Endothelial cell (in vitro differentiated cells): ENCODE results near the gene CUEDC1. TPM values are rescaled to one million over a fixed set of nuclear protein-coding genes. Genes with fewer than 3 reads are reported as not detected.

Experiments used
- DNase-seq: peaks from one replicate; pipeline ENCODE4 v3.0.0; 2021; ENCODE audit warnings: low spot score
- H3K27ac Mint-ChIP-seq: one replicate; pipeline ENCODE4 v1.8.0; 2021; ENCODE audit warnings: mixed read lengths, inconsistent platforms; ENCODE audit not compliant: unreplicated experiment
- H3K27me3 Mint-ChIP-seq: one replicate; pipeline ENCODE4 v1.8.0; 2021; ENCODE audit warnings: mild to moderate bottlenecking, moderate library complexity, mixed read lengths, inconsistent platforms; ENCODE audit not compliant: unreplicated experiment
- H3K36me3 Mint-ChIP-seq: one replicate; pipeline ENCODE4 v1.8.0; 2021; ENCODE audit warnings: mild to moderate bottlenecking, low read depth, mixed read lengths, inconsistent platforms; ENCODE audit not compliant: unreplicated experiment
- H3K4me1 Mint-ChIP-seq: one replicate; pipeline ENCODE4 v1.8.0; 2021; ENCODE audit warnings: mild to moderate bottlenecking, mixed read lengths, inconsistent platforms; ENCODE audit not compliant: unreplicated experiment
- H3K4me3 Mint-ChIP-seq: one replicate; pipeline ENCODE4 v1.8.0; 2021; ENCODE audit warnings: mild to moderate bottlenecking, mixed read lengths, inconsistent platforms; ENCODE audit not compliant: unreplicated experiment
- H3K9me3 Mint-ChIP-seq: one replicate; pipeline ENCODE4 v1.8.0; 2021; ENCODE audit warnings: mixed read lengths, inconsistent platforms; ENCODE audit not compliant: unreplicated experiment
- total RNA-seq: library from RNA; stranded (reverse); fragmentation: NEBNext Ultra II Directional; extraction: Animal tissue kit (Norgen Biotek cat#: 25700); gene quantifications from one replicate; pipeline ENCODE4 v1.2.1, GENCODE V29; 2021; ENCODE audit not compliant: unreplicated experiment
- TF ChIP-seq, protein P1 (sequence below): fragments of 200-600 bp; sonication (generic); IDR thresholded peaks from one replicate; pipeline ENCODE4 v1.5.0; 2021; ENCODE audit warnings: antibody characterized with exemption; ENCODE audit not compliant: unreplicated experiment

The CUEDC1 gene
- total RNA-seq, 1 donor from 2014 or later, result 13.3 TPM

DNA sequence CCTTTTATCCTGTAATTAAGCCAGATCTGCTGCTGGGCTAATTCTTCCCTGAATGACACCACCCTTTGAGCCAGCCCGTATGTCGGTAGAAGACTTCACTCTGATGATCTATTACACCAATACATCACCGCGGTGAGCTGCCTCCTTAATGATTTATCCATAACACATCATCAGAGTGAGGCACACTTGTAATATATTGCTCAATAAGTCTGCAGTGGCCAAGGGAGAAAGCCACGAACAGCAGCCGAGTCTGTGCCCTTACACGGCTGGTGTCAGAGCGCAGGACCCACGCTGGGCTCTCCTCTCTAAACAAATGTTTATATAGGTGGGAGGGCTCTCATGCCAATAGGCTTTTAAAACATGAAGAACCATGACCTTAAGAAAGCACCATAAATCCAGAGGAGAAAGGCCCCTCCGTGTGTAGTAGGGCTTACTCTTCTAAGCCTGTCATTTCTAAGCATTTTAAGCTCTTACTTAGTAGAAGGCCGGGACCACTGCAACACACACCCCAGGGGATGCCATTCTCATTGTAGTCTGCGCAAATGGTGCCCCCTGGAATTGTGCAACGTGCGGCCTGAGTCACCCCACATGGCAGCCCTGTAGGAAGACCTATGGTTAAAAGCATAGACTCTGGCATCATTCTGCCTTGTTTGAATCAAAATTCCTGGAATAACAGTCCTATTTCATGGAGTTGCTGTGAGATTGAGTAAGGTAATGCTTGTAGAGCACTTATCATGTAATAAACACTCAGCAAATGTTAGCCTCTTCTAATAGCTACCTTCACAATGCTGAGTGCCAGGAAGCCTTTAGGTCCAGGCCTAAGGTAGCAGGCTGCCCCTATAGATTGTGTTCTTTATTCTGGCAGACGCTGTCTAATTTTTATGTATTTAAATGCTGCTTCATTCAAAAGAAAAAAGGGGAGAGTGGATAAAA lies 131.5 kb downstream of the CUEDC1 start:
- no peaks in the 10 kb centered on the region for H3K36me3 Mint-ChIP-seq

DNA sequence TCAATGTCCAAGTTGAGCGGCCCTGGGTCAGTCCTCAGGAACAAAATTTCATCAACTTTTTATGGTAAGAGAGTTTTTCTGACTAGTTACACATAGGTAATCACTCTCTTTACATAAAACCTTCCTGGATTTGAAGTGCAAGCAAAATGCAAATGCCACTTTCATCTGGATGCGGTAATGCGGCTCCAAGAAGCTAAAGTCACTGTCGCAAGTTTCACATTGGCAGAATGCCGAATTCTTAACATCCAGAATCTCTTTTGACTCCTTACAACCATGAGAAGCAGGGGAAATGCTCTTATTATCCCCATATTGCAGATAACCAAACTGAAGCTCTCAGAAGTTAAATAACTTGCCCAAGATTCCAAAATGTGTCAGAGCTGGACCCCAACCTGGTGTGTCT lies 135.3 kb downstream of the CUEDC1 start:
- no peaks in the 10 kb centered on the region for H3K9me3 Mint-ChIP-seq
- TF ChIP-seq, protein P1, sequence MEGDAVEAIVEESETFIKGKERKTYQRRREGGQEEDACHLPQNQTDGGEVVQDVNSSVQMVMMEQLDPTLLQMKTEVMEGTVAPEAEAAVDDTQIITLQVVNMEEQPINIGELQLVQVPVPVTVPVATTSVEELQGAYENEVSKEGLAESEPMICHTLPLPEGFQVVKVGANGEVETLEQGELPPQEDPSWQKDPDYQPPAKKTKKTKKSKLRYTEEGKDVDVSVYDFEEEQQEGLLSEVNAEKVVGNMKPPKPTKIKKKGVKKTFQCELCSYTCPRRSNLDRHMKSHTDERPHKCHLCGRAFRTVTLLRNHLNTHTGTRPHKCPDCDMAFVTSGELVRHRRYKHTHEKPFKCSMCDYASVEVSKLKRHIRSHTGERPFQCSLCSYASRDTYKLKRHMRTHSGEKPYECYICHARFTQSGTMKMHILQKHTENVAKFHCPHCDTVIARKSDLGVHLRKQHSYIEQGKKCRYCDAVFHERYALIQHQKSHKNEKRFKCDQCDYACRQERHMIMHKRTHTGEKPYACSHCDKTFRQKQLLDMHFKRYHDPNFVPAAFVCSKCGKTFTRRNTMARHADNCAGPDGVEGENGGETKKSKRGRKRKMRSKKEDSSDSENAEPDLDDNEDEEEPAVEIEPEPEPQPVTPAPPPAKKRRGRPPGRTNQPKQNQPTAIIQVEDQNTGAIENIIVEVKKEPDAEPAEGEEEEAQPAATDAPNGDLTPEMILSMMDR, result no peak
- H3K4me1 Mint-ChIP-seq, result no peaks in the 10 kb centered on the region
- H3K27ac Mint-ChIP-seq, result no peak overlapping the region
- no peaks in the 10 kb centered on the region for H3K36me3 Mint-ChIP-seq
- H3K27me3 Mint-ChIP-seq, result peaks cover 7% of the 10 kb centered on the region
- no peak overlapping the region for H3K4me3 Mint-ChIP-seq
- no peak for DNase-seq

More for the DNA sequence above, 131.5 kb downstream of the CUEDC1 start:
- Mint-ChIP-seq H3K4me3 (no peak overlapping the region), H3K27ac (no peak overlapping the region), H3K9me3 (no peaks in the 10 kb centered on the region), H3K27me3 (no peaks in the 10 kb centered on the region), H3K4me1 (no peaks in the 10 kb centered on the region)
- TF ChIP-seq, protein P1, result no peak
- DNase-seq, result no peak

DNA sequence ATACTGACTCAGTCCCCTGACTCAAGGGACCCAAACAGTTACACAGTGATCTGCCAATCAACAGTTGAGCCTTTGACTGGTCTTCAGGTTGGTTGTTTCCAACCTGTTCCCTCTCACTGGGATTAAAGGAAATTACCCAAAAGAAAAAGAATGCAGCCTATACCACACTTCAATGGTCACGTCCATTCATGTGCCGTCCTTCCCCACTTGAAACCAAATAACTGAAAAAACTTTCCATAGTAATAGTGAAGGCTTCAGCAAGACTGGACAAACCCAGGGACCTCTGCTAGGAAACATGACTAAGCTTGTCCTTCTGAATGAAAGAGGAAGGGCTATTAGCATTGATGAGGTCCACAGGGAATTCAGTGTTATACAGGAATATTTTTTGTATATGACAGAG lies 135.9 kb downstream of the CUEDC1 start:
- DNase-seq, result no peak
- H3K9me3 Mint-ChIP-seq, result no peaks in the 10 kb centered on the region
- peaks cover 7% of the 10 kb centered on the region for H3K27me3 Mint-ChIP-seq
- TF ChIP-seq, protein P1, result no peak
- H3K36me3 Mint-ChIP-seq, result no peaks in the 10 kb centered on the region
- H3K27ac Mint-ChIP-seq, result no peak overlapping the region
- H3K4me3 Mint-ChIP-seq, result no peak overlapping the region
- no peaks in the 10 kb centered on the region for H3K4me1 Mint-ChIP-seq

DNA sequence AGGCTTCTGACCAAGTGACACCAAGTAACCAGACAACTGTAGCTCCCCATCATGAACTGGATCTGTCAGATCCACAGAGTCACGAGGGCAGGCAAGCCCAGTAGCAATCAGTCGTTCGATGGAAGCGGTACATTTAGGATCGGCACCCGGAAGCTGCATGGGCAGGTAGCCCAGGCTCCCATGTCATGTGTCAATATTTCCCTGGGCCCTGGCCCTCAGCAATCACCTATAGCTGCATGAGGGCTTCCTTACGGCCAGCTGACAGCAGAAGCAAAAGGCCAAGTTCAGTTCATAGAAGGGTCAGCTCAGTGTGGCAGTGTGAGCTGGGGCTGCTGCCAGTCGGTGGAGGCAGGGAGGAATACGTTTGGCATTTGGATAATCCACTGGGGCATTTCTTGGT lies 137.1 kb downstream of the CUEDC1 start:
- no peak overlapping the region for H3K4me3 Mint-ChIP-seq
- H3K27me3 Mint-ChIP-seq, result peaks cover 7% of the 10 kb centered on the region
- no peaks in the 10 kb centered on the region for H3K4me1 Mint-ChIP-seq
- no peak for DNase-seq
- H3K36me3 Mint-ChIP-seq, result no peaks in the 10 kb centered on the region
- H3K27ac Mint-ChIP-seq, result no peak overlapping the region
- no peaks in the 10 kb centered on the region for H3K9me3 Mint-ChIP-seq
- TF ChIP-seq, protein P1, result no peak

DNA sequence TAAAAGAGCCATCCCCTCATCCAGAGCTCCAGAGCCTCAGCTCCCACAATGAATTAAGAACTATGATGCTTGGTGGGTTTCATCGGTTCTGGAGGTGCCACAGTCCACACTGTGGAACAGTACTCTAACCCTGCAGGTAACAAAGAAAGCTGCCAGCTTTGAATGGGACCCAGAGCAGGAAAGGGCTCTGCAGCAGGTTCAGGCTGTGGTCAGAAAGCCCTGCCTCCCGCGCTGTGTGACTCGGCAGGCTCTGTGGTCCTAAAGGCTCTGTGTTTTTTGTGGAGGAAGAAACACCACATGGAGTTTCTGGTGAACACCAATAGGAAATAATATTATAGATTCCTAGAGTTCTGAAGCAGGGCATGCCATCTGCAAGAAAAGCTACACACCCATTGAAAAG lies 137.9 kb downstream of the CUEDC1 start:
- TF ChIP-seq, protein P1, result no peak
- Mint-ChIP-seq H3K4me1 (no peaks in the 10 kb centered on the region), H3K4me3 (no peak overlapping the region), H3K9me3 (no peaks in the 10 kb centered on the region), H3K27ac (no peak overlapping the region), H3K36me3 (no peaks in the 10 kb centered on the region), H3K27me3 (peaks cover 7% of the 10 kb centered on the region)
- no peak for DNase-seq
